ENCODE results near the gene ADAD2.

Gene ADAD2

GRCh38 chr16:84232969-84233368, 42.0 kb downstream of the ADAD2 start:
- no peak for DNase-seq
- TF ChIP-seq POLR2A (IDR thresholded peaks at IDR 0.05; ENCODE audit: low read length), result no peak
- no peak for TF ChIP-seq GATA1 (IDR thresholded peaks at IDR 0.05; ENCODE audit: low read depth, low read length)

DNA sequence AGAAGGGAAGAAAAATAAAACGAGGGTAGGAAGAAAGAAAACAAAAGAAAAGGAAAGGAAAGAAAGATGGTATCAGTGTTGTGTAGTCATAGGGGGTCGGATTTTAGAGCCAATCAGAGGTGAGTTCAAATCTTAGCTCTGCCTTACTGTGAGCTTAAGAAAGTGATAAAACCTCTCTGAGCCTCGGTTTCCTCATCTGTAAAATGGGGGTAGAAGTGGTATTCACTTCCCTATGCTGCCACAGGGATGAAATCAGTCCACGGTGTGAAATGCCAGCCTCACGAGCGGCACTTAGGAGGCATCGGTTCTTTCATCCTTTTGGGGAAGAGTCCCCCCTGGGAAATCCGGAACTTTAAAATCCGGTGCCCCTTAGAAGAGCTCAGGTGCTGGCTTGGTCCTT, 42.8 kb downstream of the ADAD2 start:
- TF ChIP-seq GATA1 (IDR thresholded peaks at IDR 0.05; ENCODE audit: low read depth, low read length), result no peak
- no peak for TF ChIP-seq POLR2A (IDR thresholded peaks at IDR 0.05; ENCODE audit: low read length)
- no peak for DNase-seq

DNA sequence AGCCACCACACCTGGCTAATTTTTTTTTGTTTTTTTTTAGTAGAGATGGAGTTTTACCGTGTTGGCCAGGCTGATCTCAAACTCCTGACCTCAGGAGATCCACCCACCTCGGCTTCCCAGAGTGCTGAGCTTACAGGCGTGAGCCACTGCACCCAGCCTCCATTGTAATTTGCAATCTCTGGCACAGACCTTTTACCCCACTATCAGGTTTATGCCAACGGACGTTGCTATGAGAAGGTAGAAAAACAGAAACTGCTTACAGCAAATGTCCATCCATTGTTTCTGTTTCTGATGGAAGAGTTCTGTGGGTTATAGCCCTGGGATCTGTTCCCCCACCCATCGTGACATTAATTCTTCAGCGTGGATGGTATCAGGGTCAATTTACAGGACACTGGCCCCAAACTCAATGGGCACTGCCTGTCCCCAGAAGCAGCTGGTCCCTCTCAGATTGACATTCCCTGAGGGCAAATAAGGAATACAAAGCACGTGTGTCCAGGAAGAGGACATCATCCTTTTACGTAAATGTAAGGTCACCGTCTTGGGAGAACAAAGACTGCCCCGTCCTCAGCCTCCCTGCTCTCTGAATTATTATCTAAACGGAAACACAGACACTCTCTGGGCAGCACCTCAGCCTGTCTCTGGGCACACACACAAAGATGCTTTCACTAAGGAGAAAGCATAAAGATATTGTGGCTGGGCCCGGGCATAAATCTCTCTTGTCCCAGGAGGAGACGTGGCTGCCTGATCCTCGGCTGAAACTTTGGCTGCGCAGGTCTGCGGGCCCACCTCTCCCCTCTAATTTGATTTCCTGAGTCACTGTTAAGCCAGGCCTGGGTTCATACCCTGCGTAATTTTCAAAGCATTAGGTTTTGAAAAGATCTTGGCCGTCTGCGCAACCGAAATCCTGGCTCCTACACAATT, 43.6 kb downstream of the ADAD2 start:
- no peak for DNase-seq
- TF ChIP-seq GATA1 (IDR thresholded peaks at IDR 0.05; ENCODE audit: low read depth, low read length) (no peak), POLR2A (IDR thresholded peaks at IDR 0.05; ENCODE audit: low read length) (no peak)

DNA sequence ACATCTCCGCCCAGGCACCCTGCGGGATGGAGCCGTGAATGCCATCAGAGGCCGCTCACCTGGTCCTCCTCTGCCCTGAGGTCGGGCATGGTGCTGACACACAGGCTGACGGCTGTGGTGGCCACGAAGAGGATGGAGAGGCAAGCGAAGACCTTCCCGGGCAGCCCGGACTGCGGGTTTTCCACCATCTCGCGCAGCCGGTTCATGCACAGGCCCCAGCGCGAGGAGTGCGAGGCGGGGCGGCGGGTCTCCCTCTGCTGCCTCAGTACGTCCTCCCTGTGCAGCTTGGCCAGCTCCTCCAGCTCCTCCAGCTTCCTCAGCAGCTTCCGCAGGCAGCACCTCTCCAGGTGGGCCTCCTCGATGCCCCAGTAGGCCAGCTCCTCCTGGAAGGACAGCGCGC, 45.7 kb downstream of the ADAD2 start:
- TF ChIP-seq POLR2A (IDR thresholded peaks at IDR 0.05; ENCODE audit: low read length), result no peak
- TF ChIP-seq GATA1 (IDR thresholded peaks at IDR 0.05; ENCODE audit: low read depth, low read length), result no peak
- no peak for DNase-seq

- no peak for DNase-seq
- no peak for TF ChIP-seq POLR2A (IDR thresholded peaks at IDR 0.05; ENCODE audit: low read length)
- no peak for TF ChIP-seq GATA1 (IDR thresholded peaks at IDR 0.05; ENCODE audit: low read depth, low read length)
Measured at GRCh38 chr16:84237994-84238750, 47.2 kb downstream of the ADAD2 start.

DNA sequence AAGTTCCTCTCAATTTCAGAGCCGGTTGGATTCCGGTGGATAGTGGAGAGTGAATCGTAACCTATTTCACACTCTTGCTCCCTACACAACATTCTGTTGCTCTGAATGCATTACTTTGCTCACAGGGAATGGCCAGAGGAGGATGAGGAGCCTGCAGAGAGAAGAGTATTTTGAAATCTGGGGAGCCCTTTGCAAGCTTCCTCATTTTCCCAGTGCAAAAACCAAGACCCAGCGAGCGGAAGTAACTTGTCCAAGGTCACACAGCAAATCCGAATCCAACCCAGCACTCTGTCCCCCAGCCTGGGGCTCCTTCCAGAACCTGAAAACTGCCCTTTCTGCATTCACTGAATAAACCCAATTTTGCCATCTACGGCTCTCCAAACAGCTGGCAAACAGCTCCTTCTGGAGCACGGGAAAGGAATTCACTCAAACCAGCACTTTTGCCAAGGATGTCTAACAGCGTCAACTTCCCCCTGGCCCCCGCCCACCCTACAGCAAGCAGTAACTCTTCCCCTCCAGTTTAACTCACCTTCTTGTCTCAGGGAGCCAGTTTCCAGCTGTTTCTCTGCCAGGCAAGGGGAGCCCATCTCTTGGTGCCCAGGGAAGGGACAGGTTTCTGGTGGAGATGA, 48.3 kb downstream of the ADAD2 start:
- DNase-seq, result no peak
- TF ChIP-seq POLR2A (IDR thresholded peaks at IDR 0.05; ENCODE audit: low read length) (no peak), GATA1 (IDR thresholded peaks at IDR 0.05; ENCODE audit: low read depth, low read length) (no peak)

GRCh38 chr16:84239909-84240308, 49.0 kb downstream of the ADAD2 start, which contains the start of gene KCNG4:
KCNG4 (minus strand) TSS chr16:84240012; CDS start chr16:84237485, 2,527 bp downstream.
- no peak for TF ChIP-seq POLR2A (IDR thresholded peaks at IDR 0.05; ENCODE audit: low read length)
- no peak for TF ChIP-seq GATA1 (IDR thresholded peaks at IDR 0.05; ENCODE audit: low read depth, low read length)
- DNase-seq, result no peak

- no peak for DNase-seq
- TF ChIP-seq GATA1 (IDR thresholded peaks at IDR 0.05; ENCODE audit: low read depth, low read length) (no peak), POLR2A (IDR thresholded peaks at IDR 0.05; ENCODE audit: low read length) (no peak)
Measured at GRCh38 chr16:84240455-84240854, 49.5 kb downstream of the ADAD2 start.

DNA sequence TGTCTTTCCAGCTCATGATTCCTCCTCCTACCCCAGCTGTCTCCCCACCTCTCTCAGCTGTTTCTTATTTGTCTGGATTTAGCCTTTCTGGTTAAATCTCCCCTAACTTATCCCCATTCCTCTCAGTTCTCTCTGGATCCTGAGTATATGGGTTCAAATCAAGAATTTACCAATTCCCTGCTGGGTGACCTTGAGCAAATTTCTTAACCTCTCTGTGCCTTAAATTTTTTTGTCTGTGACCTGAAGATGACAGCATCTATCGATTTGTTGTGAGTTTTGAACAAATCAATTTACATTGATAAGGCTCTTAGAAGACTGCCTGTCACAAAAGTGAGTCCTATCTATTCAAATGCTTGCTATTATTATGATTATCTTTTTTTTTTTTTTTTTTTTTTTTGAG, 50.8 kb downstream of the ADAD2 start:
- no peak for DNase-seq
- TF ChIP-seq POLR2A (IDR thresholded peaks at IDR 0.05; ENCODE audit: low read length) (no peak), GATA1 (IDR thresholded peaks at IDR 0.05; ENCODE audit: low read depth, low read length) (no peak)

DNA sequence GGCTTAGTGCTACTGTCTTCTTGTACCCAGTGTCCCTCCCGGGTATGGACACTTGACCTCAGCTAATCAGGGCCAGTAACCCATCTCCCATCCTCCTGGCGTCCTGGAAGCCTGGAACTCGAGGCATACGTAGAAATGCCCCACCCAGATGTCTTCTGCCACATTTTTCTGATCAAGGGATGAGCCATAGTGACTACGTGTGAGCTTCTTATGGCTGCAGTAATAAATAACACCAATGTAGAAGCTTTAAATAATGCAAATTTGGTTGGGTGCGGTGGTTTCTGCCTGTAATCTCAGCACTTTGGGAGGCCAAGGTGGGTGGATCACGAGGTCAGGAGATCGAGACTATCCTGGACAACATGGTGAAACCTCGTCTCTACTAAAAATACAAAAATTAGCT, 51.9 kb downstream of the ADAD2 start:
- TF ChIP-seq POLR2A (IDR thresholded peaks at IDR 0.05; ENCODE audit: low read length), result no peak
- TF ChIP-seq GATA1 (IDR thresholded peaks at IDR 0.05; ENCODE audit: low read depth, low read length), result no peak
- no peak for DNase-seq

DNA sequence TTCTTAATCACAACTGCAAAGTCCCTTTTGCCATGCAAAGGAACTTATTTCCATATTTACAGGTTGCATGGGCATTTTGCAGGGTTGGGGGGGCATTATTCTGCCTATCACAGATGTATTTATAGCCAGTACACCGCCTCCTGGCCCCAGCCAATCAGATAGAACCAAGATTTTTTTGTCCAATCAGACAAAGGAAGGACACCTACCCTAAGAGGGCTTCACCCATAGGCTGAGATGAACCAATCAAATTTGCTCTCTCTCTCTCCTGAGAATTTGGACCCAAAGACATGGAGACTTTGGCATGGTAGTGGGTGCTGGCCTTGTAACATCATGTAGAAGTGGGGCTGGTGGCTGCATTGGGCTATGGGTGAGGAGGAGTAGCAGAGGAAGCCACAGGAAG, 52.8 kb downstream of the ADAD2 start:
- no peak for TF ChIP-seq GATA1 (IDR thresholded peaks at IDR 0.05; ENCODE audit: low read depth, low read length)
- TF ChIP-seq POLR2A (IDR thresholded peaks at IDR 0.05; ENCODE audit: low read length), result no peak
- no peak for DNase-seq

DNA sequence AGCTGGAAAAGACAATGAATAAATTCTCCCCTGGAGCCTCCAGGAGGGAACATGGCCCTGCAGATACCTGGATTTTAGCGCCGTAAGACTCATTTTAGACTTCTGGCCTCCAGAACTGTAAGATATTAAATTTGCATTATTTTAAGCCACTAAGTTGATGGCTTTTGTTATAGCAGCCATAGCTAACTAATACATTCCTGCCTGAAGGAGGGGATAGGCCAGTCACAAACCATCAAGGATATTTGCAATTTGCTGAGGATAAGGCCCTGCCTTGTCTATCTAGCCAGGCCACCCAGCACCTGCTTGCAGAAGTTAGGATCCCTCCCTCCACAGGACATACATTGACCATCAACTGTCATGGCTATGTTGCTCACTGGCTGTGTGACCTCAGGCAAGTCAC, 53.8 kb downstream of the ADAD2 start:
- no peak for TF ChIP-seq POLR2A (IDR thresholded peaks at IDR 0.05; ENCODE audit: low read length)
- no peak for TF ChIP-seq GATA1 (IDR thresholded peaks at IDR 0.05; ENCODE audit: low read depth, low read length)
- no peak for DNase-seq

- TF ChIP-seq GATA1 (IDR thresholded peaks at IDR 0.05; ENCODE audit: low read depth, low read length) (no peak), POLR2A (IDR thresholded peaks at IDR 0.05; ENCODE audit: low read length) (no peak)
- no peak for DNase-seq
Measured at GRCh38 chr16:84245956-84246678, 55.2 kb downstream of the ADAD2 start.

Data from erythroblast (primary cell).